HG02852 (cell line): ENCODE results near the gene TFAP2B.

Experiments used
- ATAC-seq: cut with Tn5 transposase; IDR thresholded peaks from one replicate; pipeline ENCODE4 v1.9.1; 2021; ENCODE audit warnings: mild to moderate bottlenecking, moderate library complexity; ENCODE audit not compliant: unreplicated experiment

Gene TFAP2B

DNA sequence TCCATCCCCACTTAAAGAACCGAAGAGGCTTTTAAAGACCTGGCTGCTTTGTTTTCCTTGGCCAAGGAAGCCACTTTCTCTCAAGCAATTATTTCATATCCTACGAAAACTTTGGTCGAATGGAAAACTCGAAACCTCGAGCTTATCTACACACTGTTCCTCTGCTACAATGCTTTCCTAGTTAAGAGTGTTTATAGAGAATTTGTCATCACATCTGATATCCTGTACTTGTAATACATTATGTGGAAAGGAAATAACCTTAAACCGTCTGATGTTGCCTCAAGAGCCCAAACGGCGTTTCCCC, 28.1 kb downstream of the TFAP2B start:
- no peak for ATAC-seq

DNA sequence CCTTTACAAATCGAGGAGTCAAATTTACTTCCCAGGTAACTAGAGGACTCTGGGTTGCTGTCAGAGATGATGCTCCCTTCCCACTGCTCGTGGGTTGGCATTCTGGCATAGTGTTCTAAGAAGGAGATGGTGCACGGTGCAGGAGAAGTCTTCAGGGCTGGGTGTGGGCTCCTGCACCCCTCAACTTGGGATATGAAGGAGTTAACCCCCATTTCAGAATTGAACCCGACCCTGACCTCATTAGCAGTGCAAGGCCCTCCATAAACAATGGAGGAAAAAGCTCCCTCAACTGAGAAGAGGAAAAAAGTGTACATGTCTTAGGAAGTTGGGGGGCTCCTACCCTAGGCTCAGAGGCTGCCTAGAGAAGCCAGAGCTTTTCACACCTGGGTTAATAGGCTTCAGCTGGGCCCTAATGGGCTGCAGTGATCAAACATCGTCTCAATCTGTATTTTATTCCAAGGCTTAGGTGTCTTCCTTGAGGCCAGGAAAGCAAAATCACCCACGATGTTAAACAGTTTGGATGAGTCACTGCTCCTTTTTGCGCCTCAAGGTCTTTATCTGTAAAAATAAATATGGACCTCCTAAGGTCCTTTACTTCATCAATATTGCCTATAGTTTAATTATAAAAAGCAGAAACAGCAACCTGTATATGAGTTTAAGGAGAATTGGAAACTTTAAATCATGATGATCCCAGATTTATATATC, 29.4 kb downstream of the TFAP2B start:
- ATAC-seq, result no peak

DNA sequence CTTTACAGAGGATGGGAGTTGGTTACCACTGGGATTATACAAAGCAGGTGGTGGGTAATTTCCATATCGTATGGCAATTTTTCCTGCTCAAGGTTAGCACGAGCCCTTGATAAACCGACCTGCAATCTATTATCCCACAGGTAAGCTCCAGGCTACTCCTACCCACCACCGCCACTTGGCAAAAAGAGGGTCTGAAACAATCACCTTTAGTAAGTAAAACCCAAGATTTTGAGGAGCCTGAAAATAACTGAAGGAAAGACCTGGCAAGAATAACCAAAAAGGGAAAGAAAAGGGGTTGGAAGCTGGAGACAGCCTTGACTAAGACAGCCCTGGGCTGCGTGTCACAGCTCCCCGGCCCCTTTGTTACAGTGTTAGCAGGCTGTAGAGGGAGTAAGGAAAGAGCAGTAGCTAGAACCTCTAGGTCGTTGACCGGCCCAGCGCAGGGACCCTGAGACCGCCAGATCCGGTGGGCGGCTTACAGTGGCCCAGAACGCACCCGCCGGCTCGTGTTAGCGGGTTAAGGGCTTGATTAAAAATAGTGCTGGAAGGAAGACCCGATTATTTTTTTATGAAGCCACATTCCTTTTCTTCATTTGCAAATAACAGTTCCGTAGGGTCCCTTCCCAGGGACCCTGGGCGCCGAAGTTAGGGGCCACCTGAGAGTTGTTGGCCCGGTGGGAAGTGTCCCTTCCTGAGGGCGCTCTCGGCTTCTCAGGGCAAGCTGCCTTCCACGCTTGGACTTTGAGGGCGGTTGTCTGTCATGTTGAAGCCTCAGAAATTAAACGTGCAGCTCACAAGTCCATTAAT, 30.5 kb downstream of the TFAP2B start:
- no peak for ATAC-seq

DNA sequence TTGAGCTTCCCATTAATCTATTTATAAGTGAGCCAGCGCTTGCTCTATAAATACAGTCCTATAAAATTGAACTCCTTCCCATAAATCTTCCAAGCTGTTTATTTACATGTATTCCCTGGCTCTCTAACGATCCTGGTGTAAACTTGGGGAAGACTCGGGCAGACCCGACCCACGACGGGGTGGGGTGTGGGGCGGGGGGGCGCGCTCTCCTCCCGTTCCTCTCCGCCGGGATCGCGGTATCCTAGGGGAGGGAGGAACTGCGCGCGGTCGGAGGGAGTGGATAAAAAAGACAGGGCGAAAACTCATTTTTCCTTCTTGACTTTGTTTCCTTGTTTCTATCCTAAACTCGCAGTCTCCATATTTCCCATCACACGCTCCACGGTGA, 31.1 kb downstream of the TFAP2B start:
- no peak for ATAC-seq

DNA sequence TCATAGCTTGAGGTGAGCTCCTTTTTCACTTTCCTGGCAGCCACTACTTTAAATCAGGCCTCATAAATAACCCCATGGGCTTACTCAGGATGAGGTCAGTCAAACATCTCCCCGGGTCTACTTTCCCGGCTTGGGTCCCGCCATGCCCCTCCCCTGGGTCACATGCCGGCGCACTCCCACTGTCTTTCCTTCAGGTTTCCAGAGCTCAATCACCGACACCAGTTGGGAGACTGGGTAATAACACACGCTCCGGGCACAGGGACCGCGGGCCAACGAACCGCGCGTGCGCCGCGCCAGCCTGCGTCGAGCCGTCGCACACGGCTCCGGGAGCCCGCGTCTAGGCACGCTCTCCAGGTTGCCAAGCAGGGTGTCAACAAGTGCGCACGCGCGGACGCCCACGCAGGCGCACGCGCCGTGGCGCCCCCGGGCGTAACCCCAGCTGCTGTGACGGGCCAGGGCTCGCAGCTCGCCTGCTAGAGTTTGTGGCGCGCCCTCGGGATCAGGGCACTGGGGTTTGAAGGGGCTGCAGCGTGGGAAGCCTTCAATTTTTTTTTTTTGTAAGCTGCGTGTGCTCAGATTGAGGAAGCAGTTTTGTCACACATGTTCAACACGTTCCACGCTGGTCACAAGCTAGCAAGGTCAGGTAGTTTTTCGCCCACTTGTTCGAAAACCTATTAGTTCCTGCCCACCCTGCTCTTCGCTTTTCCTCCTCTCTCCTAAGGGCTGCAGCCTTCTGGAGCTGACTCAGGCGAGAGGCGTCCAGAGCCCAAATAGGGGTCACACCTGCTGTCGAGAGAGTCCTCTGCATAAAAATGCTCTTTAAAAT, 31.8 kb downstream of the TFAP2B start:
- no peak for ATAC-seq

DNA sequence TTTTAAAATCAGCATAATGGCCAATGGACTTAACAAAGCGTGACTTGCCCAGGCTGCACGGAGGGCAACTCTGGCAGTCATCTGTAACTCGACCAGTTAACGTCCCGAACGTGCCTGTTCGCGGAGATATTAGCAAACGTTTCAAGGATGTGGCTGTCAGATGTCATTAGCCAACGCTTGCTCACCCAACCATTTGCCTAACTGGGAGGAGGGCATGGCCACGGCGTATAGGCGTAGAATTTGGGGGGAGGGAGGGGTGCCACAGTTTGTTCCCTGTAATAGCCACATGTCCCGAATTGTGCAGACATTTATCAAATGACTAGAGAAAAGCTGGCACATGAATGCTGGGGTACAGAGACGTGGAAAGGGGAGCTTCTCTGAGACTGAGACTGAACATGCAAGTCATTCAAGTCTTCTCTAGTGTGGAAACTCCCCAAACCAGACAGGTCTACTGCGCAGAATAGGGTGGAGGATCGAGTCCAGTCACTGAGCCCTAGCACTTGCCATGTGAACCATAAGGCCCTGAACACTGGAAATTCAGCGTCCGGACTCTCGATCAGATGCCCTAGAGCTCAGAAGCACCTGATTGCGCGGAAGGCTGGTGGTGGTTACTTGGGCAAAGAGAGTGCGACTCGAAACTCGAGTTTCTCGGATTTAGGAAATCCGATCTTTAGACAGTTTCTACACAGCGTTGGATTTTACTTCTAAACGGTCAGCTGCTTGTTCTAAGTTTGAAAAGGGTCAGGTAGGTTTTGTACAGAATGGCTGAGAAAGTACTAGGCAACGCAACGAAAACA, 32.6 kb downstream of the TFAP2B start:
- ATAC-seq, result no peak

DNA sequence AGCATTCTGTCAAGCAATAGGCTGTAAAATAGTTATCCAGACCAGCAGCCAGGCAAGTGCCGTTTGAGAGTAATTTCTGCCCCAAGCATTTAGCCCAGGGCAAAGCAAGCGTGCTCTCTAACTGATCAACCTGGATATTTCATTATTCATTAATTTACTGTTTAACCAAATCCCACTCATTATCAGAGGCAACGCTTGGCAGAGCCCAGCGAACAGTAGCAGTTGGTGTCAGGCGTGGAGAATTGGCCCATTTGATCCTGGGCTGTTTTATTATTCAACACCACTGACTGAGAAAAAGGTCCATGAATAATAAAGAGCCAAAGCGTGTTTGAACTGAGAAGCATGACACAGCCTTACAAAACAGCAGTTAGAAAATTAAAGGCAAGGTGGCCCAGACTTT, 35.3 kb downstream of the TFAP2B start:
- ATAC-seq, result no peak

DNA sequence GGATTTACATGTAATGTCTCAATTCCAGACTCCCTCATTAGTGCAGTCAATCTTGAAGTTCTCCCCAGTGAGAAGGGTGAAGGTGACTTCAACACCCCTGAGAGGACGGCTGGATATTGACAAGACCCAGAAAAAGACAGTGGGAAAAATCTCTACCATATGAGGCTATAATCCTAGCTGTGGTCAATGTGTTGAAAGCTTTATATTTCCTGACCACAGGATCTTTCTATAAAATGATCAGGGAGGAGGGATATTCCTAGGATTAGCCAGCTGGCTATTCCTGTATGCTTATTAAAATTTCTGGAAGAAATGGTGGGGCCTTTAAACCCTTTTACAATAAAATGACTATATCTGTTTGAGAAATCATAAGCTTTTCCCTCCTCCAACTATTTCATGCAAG, 43.0 kb downstream of the TFAP2B start:
- ATAC-seq, result no peak

DNA sequence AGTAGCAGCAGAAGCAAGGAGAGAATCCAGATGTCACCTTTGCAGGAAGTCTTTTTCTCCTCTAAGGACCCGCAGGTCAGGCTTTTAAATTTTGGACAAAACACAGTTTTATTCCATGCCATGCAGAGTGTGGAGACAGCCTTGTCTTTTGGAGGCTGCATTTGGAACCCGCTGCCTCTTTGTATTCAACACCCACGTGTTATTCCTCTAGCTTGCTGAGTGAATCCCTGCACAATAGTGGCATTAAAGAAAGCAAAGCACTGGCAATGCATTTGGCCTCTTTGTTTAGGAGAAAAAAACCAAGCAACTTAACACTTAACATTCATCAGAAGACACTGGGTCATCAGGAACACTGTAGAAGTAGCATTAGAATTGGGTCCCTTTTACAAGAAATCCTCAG, 43.5 kb downstream of the TFAP2B start:
- no peak for ATAC-seq

DNA sequence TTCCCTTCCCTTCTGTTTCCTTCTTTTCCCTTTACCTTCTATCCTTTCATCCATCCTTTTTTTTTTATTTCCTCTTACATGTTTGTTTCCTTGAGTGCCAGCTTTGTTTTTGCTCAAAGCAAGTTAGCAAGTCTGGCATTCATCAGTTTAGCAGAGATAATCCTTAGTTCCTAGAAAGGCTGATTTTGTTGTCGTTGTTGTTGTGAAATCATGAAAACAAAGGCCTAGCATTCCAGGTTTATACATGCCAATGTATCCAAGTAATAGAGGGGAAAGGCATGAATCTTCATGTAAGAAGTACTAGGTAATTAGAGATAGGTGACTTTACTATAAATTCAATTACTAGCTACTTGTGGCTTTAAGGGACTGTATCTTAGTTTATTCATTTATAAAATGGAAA, 45.9 kb downstream of the TFAP2B start:
- no peak for ATAC-seq

DNA sequence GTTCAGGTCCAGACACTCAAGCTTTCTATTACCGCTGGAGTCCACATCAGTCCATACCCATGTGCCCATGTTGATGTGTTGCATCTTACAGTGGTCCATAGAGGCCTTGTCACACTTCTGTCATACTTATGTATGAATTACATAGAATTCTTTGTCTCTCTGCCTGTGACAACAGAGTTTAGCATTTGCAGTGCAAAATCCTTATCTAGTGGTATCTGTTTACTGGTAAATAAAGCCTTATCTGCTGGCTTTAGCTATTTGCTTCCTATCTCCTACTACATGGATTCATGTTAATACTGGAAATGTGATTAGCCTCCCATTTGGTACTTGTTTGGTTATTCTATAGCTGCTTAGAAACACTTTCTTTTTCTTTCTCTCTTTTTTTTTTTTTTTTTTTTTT, 49.8 kb downstream of the TFAP2B start:
- no peak for ATAC-seq

DNA sequence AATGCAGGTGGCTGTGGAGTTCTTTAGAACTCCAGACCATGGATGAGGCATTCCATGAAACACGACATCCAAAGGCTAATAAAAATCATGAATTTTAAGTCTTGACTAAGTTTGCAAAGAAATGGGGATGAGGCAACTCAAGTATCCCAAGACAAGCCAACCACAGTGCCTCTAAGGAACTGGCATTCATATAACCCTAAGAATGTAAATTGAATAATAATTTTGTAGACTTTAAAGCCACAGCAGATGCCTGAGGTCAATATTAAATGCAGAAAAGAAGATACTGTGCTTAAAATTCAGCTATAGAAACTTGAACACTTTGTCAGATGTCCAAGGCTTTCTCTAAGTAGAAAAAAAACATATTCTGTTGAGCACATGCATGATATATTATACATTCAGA, 54.5 kb downstream of the TFAP2B start:
- no peak for ATAC-seq

DNA sequence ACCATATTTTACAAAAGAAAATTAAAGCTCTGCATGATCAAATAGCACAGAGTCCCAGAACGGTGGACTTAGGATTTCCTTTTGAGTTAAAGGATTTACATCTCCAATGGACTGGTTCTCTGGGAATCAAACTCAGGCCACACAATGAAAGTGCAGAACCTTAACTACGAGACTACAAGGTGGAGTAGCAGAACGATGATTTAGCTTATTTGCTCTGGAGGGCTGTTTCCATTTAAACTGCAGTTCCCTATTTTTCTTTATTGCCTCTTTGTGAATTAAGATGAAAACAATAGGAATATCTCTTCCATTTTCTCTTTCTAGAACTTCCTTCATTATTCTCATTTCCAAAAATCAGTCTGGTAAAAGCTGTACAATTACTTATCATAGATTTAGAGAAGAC, 65.7 kb downstream of the TFAP2B start:
- ATAC-seq, result no peak

DNA sequence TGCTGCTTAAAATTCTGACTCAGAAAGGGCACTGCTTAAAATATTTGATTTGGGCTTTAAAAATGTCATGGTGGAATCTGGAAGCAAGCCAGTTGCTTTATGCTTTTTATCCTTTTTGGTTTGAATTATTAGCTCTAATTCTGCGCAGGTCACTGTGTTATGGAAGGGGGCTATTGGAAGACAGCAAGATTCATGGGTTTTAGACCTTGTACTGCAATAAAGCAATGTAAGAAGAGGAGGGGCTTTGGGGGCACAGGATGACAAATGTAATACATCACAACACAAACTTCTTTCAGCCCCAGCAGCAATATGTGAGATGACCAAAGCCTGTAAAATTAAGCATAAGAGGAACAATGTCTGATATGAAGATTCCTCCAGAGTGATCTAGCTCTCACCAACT, 68.4 kb downstream of the TFAP2B start:
- no peak for ATAC-seq

DNA sequence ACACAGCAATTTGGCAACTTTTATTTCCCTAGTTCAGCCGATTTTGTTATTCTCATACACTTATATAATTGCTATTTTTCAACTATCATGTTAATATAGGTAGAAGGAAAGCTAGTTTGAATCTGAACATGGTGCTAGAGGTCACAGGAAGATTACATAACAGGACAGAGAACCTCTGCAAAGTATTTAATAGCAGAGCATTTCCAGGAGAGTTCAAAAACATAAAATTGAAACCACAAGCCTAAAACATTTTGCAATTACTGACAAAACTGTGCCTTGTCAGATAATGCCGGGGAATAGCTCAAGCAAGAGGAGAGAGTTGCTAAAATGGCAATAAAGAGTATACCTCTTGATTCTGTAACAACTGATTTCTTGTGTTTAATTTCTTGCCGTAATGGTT, 70.8 kb downstream of the TFAP2B start:
- ATAC-seq, result no peak

DNA sequence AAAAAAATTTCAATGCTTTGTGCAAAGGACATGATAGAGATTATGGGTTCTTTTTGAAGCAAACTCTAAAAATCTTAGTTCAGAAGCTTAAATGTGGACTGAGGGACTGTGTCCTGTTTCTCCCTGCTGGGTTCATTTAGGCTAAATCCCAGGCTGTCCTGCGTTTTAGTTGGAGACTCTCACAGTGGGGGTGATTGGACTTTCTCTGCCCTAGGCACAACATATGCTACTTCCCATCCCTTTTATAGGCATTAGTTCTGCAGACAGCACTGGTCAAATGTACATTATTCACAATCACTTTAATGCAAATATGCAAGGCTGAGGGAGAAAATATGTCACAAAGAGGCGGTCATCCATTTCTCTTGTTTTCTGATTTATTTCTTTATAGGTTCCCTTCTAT, 71.3 kb downstream of the TFAP2B start:
- ATAC-seq, result no peak

DNA sequence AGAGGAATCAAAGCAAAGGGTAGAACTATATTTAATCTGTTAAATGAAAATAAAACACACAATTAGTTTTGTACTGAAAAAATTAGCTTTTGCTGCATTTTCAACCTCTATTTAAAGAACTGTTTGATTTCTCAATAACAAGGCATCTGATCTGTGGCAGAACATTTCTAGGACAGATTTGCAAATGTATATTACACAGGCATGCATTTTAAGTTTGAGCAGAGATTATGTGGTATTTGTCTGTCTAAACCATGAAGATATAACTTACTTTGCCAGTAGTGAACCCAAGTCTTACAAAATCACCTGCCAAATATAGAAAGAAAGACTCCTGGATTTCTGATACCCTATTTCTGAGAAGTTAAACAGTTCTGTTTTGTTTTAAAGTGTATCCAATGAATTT, 71.9 kb downstream of the TFAP2B start:
- ATAC-seq, result no peak

DNA sequence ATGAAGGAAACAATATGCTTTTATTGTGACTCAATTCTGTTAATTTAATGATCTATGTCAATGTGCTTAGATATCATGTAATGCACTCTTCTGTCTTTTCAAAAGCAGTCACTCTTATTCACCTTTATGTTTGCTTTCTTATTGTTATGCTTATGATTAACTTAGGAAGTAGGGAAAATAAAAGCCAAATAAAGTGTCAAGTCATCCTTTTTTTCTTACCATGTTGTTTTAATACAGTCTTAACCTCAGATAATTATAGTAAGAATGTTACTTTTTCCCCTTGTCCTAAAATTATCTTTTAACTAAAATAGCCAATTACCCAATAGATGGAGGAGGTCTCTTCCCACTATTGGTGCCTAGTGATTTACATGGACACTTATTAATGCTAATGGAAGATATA, 72.6 kb downstream of the TFAP2B start:
- ATAC-seq, result no peak
